Kidney epithelial cell (primary cell): ENCODE data around the gene PLA2G2E. TPM values are rescaled to one million over a fixed set of nuclear protein-coding genes. Genes with fewer than 3 reads are reported as not detected.

Source experiments
- DNase-seq: peaks from one replicate; pipeline ENCODE4 v3.0.0-alpha.2; 2010; ENCODE audit warnings: low read depth
- H3K27me3 ChIP-seq: 2 replicates; pipeline ENCODE4 v1.6.0; 2011; ENCODE audit warnings: low read length; ENCODE audit not compliant: control insufficient read depth, insufficient read depth
- H3K36me3 ChIP-seq: 2 replicates; pipeline ENCODE4 v1.5.1; 2011; ENCODE audit warnings: low read length; ENCODE audit not compliant: control insufficient read depth, insufficient read depth
- H3K4me3 ChIP-seq: 2 replicates; pipeline ENCODE4 v1.5.1; 2011; ENCODE audit warnings: low read depth, mild to moderate bottlenecking, control low read depth, low read length
- CTCF ChIP-seq: IDR thresholded peaks from 2 replicates; pipeline ENCODE4 v1.5.1; 2011; ENCODE audit warnings: mild to moderate bottlenecking, moderate library complexity, low read length, control low read depth, inconsistent platforms; ENCODE audit not compliant: insufficient read depth, poor library complexity, severe bottlenecking
- total RNA-seq: library from RNA; depleted of rRNA; stranded (reverse); fragments of >200 nt; gene quantifications from 2 replicates; pipeline ENCODE4 v1.2.3, GENCODE V29; 2015

The PLA2G2E gene
- total RNA-seq, 1 donor from 2014 or later, result not detected

GRCh38 chr1:19892129-19892528, 31.3 kb downstream of the PLA2G2E start:
- Histone ChIP-seq H3K36me3 (no peaks in the 10 kb centered on the region), H3K4me3 (no peak overlapping the region), H3K27me3 (no peaks in the 10 kb centered on the region)
- no peak for TF ChIP-seq CTCF
- no peak for DNase-seq

DNA sequence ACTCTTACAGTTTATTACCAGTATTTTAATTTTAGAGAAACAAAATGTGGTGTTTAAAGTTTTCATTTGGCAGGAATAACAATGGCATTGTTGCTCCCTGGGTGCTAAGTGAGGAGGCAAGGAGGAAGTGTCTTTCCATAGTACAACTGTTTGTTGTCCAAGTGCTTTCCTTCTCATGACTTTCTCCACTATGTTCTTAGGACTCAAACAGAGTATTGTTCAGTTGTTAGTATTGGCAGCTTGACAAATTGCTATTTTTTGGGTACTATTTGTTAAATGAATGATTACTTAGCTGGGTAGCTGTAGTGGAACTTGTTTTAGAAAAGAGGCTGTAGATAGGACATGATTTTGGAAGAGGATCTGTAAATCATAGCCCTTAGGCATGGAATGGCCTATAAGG, 33.8 kb downstream of the PLA2G2E start:
- Histone ChIP-seq H3K36me3 (no peaks in the 10 kb centered on the region), H3K27me3 (no peaks in the 10 kb centered on the region), H3K4me3 (no peak overlapping the region)
- TF ChIP-seq CTCF, result no peak
- DNase-seq, result no peak

DNA sequence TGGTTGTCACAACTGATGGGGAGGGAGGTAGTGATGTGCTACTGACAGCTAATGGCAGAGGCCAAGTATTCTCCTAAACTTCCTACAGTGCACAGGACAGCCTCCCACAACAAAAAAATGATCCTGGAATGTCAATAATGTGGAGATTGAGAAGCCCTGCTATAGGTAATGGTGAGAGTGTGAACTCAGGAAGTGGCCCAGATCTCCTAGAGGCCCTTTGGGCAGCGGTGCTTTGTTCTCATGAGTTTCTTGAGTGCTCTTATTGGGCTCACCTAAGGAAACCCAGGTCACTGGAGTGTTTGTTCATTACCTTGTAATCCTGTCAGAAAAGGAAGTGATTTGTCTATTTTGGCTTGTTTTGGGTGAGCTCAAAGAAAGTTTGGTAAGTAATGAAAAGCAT, 35.3 kb downstream of the PLA2G2E start:
- Histone ChIP-seq H3K27me3 (no peaks in the 10 kb centered on the region), H3K4me3 (no peak overlapping the region), H3K36me3 (no peaks in the 10 kb centered on the region)
- TF ChIP-seq CTCF, result no peak
- no peak for DNase-seq

- Histone ChIP-seq H3K4me3 (no peak overlapping the region), H3K27me3 (no peaks in the 10 kb centered on the region), H3K36me3 (no peaks in the 10 kb centered on the region)
- DNase-seq, result no peak
- no peak for TF ChIP-seq CTCF
Measured at GRCh38 chr1:19885821-19886220, 37.6 kb downstream of the PLA2G2E start.

- Histone ChIP-seq H3K4me3 (no peak overlapping the region), H3K27me3 (no peaks in the 10 kb centered on the region), H3K36me3 (no peaks in the 10 kb centered on the region)
- no peak for DNase-seq
- no peak for TF ChIP-seq CTCF
Measured at GRCh38 chr1:19884312-19884711, 39.1 kb downstream of the PLA2G2E start.
